HG03571 (cell line): ENCODE results near the gene C1S.

Source experiments
- ATAC-seq: cut with Tn5 transposase; IDR thresholded peaks from one replicate; pipeline ENCODE4 v1.9.1; 2021; ENCODE audit not compliant: unreplicated experiment

C1S gene

DNA sequence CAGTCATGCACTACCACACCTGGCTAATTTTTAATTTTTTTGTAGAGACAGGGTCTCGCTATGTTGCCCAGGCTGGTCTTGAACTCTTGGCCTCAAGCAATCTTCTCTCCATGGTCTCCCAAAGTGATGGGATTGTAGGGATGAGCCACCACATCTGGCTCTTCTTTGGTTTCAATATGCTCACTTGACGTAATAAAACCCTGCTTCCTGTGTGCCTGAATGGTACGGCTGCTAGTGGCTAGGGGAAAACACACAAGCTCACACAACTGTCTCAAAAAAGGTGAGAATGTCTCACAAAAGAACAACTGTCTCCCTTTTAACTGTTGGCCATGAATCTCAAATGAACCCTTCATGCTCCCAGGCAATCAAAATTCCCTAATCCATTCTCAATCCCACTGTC lies 15.0 kb downstream of the C1S start:
- no peak for ATAC-seq

DNA sequence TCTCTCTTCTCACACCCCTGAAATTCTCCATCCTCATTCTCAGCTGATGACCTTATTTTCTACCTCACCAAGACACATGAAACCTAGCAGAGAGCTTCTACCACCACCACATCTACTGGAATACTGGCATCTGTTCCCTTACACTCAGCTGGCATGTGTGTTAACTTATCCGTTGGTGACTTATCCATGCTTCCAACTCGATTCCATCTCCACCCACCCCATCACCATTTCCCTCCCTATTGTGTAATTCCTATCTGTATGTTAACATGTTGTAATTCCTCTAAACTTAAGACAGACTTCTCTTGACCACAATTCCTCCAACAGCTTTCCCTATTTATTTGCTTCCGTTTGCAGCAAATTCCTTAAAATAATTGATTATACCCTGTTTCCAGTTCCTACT lies 15.4 kb downstream of the C1S start:
- no peak for ATAC-seq

DNA sequence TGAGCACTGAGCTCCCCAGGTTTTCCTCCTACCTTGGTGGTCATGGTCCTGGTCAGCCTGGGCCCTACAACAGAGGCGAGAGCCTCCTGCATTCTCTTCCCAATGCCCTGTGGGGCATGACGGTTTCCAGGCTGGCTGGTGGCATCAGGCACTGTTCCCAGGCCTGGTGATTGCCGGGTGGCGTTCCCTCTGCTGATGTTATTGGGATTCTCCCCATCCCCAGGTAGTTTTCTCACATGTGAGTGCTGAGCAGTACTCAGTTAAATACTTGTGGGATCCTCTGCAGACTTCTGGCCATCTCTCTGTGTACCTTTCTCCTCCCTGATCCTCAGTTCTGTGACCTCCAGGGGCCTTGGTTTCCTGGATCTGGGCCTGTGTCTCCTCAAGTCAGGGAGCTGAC lies 16.0 kb downstream of the C1S start:
- no peak for ATAC-seq

DNA sequence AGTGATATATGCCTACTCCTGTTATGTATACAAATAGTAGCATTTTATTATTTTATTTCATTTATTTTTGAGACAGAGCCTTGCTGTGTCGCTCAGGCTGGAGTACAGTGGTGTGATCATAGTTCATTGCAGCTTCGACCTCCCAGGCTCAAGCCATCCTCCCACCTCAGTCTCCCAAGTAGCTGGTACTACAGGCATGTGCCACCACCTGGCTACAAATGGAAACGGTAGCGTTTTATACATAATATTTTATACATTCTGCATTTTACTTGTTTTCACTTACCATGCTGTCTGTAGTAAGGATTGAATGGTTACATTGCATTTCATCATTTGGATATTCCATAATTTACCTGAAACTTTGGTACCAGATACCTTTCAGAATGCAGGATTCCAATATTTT lies 17.6 kb downstream of the C1S start:
- no peak for ATAC-seq

DNA sequence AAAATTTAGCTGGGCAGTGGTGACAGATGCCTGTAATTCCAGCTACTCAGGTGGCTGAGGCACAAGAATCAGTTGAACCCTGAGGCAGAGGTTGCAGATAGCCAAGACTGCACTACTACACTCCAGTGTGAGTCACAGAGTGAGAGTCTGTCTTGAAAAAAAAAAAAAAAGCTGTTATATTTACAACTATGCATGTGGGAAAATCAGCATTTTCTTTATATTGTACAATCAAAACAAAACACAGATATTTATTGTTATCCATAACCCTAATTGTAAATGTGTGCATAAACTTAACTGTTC lies 19.3 kb downstream of the C1S start:
- ATAC-seq: no peak

DNA sequence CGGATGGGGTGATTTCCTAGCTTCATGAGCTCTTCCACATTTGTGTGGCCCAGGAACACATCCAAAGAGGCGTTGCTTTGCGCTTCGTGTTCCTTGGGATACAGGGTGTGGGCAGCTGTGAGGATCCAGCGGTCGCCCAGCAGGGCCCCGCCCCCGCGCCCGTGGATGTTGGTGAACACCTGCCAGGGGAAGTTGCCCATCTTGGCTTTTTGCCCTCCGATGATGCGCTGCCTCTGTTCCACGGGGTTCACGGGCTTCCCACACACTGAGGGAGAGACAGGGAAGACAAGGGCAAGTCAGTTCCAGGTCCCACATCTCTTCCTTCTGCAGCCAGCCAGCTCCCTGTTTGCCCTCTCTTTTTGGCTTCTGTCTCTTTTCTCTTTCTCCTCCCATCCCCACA lies 20.5 kb downstream of the C1S start:
- no peak for ATAC-seq

DNA sequence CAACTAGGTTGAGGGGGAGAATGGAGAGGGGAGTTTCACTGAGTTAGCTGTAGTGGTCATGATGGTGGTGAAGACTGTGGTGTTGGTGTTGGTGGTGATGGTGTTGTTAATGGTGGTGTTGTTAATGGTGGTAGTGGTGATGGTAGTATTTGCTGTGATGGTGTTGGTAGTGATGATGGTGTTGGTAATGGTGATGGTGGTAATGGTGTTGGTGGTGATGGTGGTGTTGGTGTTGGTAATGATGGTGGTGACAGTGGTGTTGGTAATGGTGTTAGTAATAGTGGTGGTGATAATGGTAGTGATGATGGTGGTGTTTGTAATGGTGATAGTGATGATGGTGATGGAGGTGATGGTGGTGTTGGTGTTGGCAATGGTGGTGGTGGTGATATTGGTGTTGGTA lies 22.6 kb downstream of the C1S start:
- ATAC-seq: no peak

DNA sequence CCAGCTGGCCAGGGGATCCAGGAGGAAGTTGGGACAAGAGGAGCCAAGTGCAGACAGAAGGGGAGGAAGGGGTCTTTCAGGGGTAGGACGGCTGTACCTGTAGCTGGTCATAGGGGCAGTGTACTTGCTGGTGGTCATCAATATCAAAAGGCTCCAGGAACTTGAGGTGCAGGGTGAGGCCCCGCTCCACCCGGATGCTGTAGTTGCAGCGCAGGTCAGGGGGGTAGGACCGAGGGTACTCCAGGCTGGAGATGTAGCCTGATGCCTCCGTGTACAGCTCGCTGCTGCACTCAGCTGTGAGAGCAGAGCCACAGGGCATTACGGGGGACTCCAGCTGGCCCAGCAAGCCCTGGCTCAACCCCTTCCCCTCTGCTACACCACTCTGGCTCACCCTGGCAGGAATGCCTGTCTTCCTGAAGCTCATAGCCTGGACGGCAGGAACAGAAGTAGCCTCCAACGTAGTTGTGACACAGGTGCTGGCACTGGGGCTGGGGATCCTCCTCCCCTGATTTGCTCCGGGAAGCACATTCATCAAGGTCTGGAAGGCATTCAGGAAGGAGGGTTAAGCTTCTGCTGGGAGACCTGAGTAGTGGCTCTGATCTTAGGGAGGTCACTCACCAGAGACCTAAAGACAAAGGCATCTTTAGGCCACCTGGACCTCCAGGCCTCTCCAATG lies 28.8 kb downstream of the C1S start:
- no peak for ATAC-seq

DNA sequence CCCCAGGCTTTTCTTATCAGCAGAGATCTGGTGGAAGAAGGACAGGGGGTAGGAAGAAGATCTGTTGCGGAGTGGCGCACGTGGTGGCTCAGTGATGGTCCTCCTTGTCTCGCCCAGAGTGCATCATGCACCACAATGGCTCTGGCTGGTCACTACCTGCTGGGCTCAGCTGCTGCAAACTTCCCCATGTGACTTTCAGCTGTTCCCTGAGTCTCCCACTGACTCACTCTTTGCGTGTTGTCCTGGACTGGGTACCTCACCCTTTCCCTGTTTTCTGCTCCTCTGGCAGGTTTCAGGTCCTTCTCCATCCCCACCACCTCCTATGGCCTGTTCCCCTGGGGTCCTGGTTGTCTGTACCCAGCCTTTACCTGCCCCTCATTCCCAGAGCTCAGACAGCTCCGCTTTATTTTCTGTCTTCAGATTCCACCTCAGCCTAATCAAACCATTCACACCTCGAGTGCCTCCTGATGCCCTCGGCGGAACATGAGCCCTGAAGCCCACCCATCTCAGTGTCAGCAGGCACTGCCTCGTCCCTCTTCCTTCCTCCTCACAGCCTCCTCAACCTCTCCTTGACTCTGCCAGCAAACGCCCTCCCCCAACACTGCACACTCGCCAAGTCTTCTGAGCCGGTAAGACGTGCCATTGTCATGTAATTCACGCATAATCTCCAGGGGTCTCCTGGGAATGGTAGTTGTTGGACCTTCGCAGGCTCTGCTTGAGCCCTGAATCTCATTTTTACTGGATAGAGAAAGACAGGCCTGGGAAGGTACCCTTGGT lies 29.9 kb downstream of the C1S start:
- no peak for ATAC-seq

DNA sequence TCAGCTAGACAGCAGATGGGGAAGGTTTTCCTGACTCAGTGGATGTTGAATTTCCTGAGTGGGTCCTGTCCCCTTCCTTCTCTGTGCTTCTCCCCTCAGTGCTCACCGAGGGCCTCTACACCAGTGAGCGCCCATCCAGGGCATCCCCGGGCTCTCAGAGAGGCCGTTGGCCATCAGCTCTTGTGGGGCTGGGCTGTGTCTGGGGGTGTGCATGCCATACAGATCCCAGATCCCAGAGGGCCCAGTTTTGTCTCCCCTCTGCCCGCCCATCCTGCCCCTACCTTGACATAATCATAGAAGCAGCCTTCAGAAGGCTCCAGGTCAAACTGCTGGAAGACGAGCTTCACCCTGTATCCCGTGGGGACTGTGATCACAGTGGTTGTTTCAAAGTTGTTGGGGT lies 30.7 kb downstream of the C1S start:
- ATAC-seq: no peak

DNA sequence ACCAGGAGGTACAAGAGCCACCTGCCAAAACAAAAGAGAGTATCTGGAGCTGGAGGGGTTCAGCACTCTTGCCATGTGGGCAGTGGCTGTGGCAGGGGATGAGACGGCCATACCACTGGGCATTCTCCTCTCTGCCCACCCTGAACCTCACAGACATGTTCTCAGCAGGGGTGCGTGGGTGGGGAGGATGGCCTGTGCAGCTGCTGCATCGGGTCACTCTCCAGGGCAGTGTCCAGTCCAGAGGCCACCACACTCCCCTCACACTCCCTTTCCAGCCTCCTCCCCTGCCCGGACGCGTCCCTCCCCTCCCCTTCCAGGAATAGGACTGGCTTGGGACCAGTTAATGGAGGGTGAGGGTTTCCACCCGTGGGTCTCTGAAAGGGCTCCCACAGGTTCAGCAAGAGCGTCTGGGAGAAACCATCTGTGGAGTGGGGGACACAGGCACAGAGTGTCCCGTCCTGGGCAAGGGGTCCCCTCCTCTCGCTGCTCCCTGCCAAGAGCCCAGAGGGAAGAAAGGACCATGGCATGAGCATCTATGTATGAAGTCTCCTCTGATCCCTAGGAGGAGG lies 31.2 kb downstream of the C1S start:
- no peak for ATAC-seq

DNA sequence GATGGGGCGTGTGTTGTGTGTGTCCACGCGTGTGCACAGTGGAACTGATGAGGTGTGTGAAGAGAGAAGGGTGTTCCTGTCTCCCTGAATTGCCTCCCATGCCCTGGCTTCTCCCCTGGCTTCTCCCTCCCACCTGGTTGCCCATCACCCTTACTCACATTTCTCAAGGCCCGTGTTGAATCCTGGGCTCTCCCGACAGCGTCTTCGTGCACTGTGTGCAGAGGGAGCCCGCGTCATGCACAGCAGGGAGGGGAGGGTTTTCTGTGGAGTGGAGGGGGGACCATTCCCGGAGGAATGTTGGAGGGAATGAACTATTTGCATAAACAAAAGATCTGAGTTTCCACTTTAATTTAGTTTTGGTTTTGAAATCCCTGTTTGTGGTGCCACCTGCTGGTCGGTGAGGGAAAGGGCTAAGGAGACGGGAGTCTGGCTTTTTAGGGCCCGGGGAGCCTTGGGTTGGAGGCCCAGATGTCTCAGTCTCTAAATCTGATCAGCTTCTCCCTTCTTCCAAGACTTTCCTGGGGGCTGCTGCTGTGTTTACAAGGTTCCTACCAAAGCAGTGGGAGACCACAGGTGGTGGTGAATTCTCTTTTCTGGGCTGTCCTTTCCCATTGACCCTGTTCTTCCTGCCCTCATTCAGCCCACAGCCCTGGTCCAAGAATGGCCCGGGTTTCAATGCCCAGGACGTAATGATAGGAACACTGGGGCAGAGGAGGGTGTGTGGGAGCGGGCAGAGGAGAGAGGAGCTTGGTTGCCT lies 31.9 kb downstream of the C1S start, which contains the start of gene C1R:
Gene C1R (minus strand): TSS at position 217 of the 757 bp plus-strand sequence. CDS start 57 bp downstream, at position 160.
- ATAC-seq: no peak

DNA sequence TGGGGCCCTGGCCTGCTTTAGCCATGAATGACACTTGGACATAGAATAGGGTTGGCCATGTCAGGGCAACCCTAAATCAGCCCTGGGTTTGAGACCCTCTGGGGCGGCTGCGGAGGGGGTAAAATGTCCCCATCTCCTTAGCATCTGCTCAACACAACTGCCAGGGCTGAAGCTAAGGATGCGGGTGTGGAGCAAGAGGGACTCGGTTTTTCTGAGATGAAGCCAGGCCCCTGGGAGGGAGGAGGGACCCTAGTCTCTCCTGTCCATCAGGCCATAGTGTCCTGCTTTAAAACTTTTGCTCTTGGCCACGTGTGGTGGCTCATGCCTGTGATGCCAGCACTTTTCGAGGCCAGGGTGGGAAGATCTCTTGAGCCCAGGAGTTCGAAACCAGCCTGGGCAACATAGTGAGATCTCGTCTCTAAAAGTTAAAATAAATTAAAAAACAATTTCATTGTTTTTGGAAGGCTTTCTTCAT lies 32.5 kb downstream of the C1S start:
- ATAC-seq: no peak

DNA sequence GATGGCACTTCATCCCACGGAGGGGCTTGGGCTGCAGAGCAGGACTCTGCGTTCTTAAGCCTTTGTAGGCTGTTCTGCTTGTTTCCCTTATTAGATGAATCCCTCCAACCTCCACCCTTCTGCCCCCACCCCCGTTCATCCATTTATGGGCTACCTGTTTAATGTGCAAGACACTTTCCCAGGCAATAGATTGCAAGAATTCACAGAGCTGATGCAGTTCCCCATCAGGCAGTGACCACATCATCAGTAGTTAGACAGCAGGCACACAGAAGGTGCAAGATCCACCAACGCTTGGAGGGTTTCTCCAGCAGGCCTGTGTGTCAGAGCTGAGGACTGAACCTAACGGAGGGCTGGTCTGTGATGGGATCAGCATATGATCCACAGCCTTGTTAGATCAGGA lies 33.0 kb downstream of the C1S start:
- no peak for ATAC-seq

DNA sequence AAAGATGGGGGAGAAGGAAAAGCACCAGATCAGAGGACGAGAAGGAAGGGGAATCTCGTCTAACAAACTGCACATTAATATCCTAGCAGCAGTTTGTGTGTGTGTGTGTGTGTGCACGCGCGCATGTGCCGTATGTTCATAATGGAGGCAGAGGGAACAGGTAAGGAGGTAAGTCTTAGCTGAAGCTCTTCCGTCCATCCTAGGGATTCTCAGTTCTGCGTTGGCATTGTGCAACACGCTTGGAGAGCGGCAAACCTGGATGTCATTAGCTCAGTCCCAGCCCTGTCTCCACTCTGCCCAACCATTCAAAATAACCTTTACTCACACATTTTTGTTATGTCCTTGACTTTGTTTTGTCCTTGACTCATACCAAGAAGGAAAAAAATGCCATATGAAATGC lies 33.4 kb downstream of the C1S start:
- ATAC-seq: no peak

DNA sequence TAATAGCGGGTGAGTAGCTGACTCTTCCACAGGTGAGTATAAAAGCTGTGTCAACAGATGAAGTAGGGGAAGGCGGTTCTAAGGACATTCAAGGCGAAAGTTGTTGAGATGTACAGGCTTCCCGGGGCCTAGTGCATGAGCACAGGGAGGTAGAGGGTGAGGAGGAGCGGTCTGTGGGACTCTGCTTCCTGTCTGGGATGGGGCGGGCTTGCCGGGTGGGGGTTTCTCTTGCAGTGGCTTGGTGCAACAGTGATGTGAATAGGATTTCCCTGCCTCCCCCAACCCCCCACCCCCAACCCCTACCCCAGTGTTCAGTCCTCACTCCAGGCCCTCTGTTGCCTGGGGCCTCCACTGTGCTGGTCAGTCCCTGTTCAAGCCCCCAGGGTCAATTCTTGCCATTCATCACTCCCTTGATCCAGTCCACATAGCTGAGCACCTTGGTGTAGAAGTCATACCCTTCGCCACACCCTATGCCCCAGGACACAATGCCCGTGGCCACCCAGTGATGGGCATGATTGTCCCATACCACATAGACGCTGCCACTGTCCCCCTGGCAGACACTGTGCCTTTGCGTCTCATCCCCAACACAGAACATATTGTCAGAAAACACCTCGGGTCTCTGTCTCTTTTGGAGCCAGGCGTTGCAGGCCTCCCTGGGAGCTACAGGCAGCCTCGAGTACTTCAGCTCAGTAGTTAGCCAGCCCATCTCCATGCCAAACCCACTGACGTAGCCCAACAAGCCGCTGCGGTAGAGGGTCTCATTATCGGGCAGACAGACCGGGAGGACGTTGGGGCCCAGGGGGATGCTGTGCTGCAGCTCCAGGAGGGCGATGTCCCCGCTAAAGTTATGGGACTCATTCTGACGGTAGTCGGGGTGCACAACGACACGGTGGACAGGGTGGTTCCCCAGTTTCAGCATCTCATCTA lies 35.8 kb downstream of the C1S start:
- ATAC-seq: no peak

DNA sequence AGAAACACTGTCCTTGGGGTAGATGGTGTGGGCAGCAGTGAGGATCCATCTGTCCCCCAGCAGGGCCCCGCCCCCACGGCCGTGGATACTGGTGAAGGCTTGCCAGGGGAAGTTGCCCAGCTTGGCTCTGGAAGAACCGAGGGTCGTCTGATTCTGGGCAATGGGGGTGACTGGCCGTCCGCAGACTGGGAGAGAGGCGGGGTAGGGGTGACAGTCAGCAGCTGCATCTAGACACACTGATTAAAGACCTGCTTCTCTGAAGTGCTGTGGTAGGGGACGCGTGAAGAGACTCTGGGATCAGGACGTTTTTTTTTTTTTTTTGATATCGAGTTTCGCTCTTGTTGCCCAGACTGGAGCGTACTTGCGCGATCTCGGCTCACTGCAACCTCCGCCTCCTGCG lies 36.5 kb downstream of the C1S start:
- no peak for ATAC-seq

DNA sequence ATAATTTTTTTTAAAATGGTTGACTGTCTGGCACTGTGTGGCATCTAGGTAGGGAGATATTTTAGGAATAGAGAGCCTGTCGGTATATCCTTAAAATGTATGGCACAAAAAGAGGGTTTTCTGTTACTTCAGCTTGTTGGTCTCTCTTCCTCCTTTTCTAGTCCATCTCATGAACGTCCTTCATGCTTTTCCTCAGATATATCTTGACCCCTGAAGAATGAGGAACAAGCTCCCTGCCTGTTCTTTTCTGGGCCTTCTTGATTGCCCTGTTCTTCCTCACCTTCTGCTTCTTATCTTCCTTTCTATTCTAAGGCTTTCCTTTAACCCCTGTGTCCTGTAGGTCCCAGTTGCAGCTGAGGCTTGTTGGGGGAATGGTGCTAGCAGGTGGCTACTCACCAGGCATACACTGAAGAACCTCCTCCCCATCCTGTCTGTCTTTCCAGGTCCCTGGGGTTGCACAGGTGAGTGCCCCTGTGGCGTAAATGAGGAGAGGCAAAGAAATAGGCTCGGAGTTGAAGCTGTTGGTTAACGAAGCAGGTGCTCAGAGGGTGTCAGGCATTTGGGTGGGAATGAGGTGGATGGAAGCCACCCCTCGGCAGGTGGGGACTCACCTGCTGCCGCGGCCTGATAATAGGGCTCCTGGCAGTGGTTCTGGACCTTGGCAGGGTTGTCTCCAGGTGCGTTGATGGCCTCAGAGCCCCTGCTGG lies 38.9 kb downstream of the C1S start:
- ATAC-seq: no peak

DNA sequence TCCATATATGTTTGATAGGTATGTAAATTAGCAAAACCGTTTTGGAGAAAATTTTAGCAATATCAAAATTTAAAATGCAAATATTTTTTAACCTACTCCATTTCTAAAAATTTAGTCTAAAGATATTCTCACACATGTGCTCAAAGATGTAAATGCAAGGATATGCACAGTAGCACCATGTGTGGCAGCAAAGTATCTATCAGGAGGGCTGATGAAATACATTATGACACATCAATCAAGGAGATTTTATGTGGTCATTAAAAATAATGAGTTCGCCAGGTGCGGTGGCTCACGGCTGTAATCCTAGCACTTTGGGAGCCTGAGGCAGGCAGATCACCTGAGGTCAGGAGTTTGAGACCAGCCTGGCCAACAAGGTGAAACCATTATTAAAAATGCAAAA lies 39.7 kb downstream of the C1S start:
- no peak for ATAC-seq
